ENCODE data around the gene YDJC. TPM values are rescaled to one million over a fixed set of nuclear protein-coding genes. Genes with fewer than 3 reads are reported as not detected.
"Not testable (repeated sequence)": the region's sequence is repeated elsewhere in the genome, so short reads cannot be mapped to it uniquely, and the experiment has no call there.

The YDJC gene
- total RNA-seq, 2 donors from 2014 or later: 39.7 to 48.8 TPM

DNA sequence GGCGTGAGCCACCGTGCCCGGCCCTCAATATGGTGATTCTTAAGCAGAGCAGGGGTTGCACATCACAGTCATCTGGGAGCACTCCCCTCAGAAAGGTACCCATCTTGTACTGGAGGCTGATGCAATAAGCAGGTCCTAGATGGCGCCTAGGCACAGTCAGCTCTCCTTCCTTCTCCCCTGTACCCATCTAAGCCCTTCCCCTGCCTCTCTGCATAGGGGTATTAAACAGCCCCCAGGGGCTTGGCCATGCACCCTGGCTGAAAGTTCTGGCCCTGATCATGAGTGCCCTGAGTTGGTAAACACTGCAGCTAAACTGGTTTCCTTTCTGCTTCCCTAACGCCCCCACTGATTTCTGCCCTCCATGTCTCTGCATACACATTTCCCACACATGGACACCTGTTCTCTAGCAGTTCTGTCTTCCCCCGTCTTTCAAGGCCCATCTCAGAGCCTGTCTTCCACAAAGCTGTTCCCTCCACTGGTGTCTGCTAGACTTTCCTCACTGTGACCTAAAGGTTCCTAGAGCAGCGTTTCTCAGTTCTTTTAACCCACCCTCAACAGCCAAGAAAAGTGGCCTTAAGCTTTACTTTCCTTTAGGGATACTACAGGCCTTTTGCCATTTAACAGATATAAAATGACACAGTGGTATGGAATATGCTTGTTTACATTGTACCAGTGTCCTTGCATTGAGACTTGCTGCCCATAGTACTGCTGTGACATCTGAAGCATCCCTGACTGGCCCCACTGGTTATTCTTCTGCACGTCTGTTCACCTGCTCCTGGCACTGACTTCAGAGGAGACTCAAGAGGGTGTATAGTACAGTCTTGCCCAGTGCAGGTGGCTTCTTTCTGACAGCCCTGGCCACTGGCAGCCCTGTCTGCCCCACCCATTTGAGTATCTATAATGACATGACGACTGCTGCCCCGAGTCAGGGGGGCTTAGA, 46.8 kb downstream of the YDJC start:
- H3K4me3 Mint-ChIP-seq: peak overlapping the region; percentile 6 to 31
- peaks cover 48% of the 10 kb centered on the region for H3K4me1 Mint-ChIP-seq (ENCODE audit: low read depth)
- peak overlapping the region; percentile 55 for H3K27ac Mint-ChIP-seq
- no peaks in the 10 kb centered on the region for H3K9me3 Mint-ChIP-seq
- DNase-seq (no peak), ATAC-seq (replicated peaks in 1 of 2) (peak; percentile 5 to 46)
- H3K36me3 Mint-ChIP-seq (ENCODE audit: insufficient read depth in 2 of 2): peaks cover 2% of the 10 kb centered on the region in 2 donors
- H3K27me3 Mint-ChIP-seq (ENCODE audit: low read depth): no peaks in the 10 kb centered on the region

DNA sequence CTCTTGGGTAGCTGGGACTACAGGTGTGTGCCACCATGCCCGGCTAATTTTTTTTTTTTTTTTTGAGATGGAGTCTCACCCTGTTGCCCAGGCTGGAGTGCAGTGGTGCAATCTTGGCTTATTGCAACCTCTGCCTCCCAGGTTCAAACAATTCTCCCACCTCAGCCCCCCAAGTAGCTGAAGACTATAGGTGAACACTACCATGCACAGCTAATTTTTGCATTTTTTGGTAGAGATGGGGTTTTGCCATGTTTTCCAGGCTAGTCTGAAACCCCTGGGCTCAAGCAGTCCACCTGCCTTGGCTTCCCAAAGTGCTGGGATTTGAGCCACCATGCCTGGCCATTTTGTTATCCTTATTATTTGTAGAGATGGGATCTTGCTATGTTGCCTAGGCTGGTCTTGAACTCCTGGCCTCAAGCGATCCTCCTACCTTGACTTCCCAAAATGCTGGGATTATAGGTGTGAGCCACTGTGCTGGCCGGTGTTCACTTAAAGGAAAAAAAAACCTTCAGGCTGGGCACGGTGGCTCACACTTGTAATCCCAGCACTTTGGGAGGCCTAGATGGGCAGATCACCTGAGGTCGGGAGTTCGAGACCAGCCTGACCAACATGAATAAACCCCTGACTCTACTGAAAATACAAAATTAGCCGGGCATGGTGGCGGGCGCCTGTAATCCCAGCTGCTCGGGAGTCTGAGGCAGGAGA, 48.7 kb downstream of the YDJC start:
- ATAC-seq (replicated peaks in 1 of 2); H3K9me3 Mint-ChIP-seq; H3K4me3 Mint-ChIP-seq; H3K36me3 Mint-ChIP-seq (ENCODE audit: insufficient read depth in 2 of 2); DNase-seq; H3K27ac Mint-ChIP-seq; H3K27me3 Mint-ChIP-seq (ENCODE audit: low read depth): not testable (repeated sequence)
- H3K4me1 Mint-ChIP-seq (ENCODE audit: low read depth): peaks cover 48% of the 10 kb centered on the region

DNA sequence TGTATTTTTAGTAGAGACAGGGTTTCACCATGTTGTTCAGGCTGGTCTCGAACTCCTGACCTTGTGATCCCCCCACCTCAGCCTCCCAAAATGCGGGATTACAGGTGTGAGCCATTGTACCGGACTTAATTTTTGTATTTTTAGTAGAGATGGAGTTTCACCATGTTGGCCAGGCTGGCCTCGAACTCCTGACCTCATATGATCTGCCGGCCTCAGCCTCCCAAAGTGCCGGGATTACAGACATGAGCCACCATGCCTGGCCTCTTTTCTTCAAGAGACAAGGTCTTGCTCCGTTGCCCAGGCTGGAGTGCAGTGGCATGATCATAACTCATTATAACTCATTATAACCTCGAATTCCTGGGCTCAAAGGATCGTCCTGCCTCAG, 49.2 kb downstream of the YDJC start:
- ATAC-seq (replicated peaks in 1 of 2); H3K27ac Mint-ChIP-seq; H3K36me3 Mint-ChIP-seq (ENCODE audit: insufficient read depth in 2 of 2); DNase-seq; H3K27me3 Mint-ChIP-seq (ENCODE audit: low read depth); H3K4me3 Mint-ChIP-seq; H3K9me3 Mint-ChIP-seq: not testable (repeated sequence)
- peaks cover 46% of the 10 kb centered on the region for H3K4me1 Mint-ChIP-seq (ENCODE audit: low read depth)

- ATAC-seq (replicated peaks in 1 of 2): no peak
- Mint-ChIP-seq H3K9me3 (no peaks in the 10 kb centered on the region), H3K4me3 (no peak overlapping the region), H3K27me3 (ENCODE audit: low read depth) (no peaks in the 10 kb centered on the region), H3K4me1 (ENCODE audit: low read depth) (peaks cover 42% of the 10 kb centered on the region), H3K27ac (peak overlapping the region; percentile 16), H3K36me3 (ENCODE audit: insufficient read depth in 2 of 2) (peaks cover 2% of the 10 kb centered on the region in 2 donors)
- DNase-seq: no peak
These were observed 50.4 kb downstream of the YDJC start for GRCh38 chr22:21579474-21579851.

Other genes starting within 250 kb of the YDJC start
- under 1 TPM in 1 of 2 donors, not detected in 1; 0.12 TPM for gene RIMBP3B, start 246.3 kb downstream of the YDJC start, total RNA-seq
- gene HIC2, start 212.7 kb downstream of the YDJC start, total RNA-seq: 1 to 10 TPM; 4.3 to 5.1 TPM
- gene TMEM191C, start 162.6 kb downstream of the YDJC start, total RNA-seq: 1 to 10 TPM; 1.5 to 3.0 TPM
- gene RIMBP3C, start 78.6 kb downstream of the YDJC start, total RNA-seq: under 1 TPM in 1 of 2 donors, not detected in 1; 0.19 TPM
- 10 to 100 TPM; 42.7 to 43.5 TPM for gene UBE2L3, start 62.3 kb downstream of the YDJC start, total RNA-seq
- under 1 TPM; 0.22 to 0.51 TPM for gene CCDC116, start 2.7 kb upstream of the YDJC start, total RNA-seq
- gene SDF2L1, start 12.3 kb upstream of the YDJC start, total RNA-seq: 10 to 100 TPM; 22.8 to 29.9 TPM
- gene PPIL2, start 36.0 kb upstream of the YDJC start, total RNA-seq: 10 to 100 TPM; 36.4 to 39.5 TPM
- gene YPEL1, start 105.8 kb upstream of the YDJC start, total RNA-seq: 1 to 10 TPM; 2.5 to 4.4 TPM
- gene MAPK1, start 237.6 kb upstream of the YDJC start, total RNA-seq: 100 to 1,000 TPM; 107 to 154 TPM